HG03457 (cell line): ENCODE results near the gene DRGX.

Experiments used
- ATAC-seq: cut with Tn5 transposase; IDR thresholded peaks from one replicate; pipeline ENCODE4 v1.9.1; 2021; ENCODE audit warnings: moderate number of reproducible peaks; ENCODE audit not compliant: unreplicated experiment

Gene DRGX

GRCh38 chr10:49408519-49409306 is 12.8 kb upstream of the DRGX start:
- no peak for ATAC-seq

GRCh38 chr10:49407552-49408137 is 11.8 kb upstream of the DRGX start:
- no peak for ATAC-seq

DNA sequence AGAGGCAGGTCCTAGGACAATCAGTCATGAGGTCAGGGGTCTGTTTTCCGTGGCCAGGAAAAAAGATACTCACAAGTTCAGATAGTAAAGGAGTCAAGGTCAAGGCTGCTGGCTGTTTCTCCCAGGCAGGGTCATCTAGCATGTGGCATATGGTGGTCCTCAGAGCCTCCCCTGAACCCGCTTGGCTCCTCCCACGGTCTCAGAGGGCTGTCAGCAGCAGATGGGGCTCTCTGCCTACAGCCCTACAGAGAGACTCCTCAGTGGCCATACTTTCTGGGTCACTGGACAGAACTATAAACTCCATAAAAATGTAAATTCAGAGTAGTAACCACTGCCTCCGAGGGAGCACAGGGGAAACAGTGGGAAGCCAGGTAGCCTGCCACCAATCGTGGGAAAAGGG is 11.3 kb upstream of the DRGX start:
- ATAC-seq = no peak

GRCh38 chr10:49404321-49404878 is 8.5 kb upstream of the DRGX start:
- ATAC-seq = no peak

DNA sequence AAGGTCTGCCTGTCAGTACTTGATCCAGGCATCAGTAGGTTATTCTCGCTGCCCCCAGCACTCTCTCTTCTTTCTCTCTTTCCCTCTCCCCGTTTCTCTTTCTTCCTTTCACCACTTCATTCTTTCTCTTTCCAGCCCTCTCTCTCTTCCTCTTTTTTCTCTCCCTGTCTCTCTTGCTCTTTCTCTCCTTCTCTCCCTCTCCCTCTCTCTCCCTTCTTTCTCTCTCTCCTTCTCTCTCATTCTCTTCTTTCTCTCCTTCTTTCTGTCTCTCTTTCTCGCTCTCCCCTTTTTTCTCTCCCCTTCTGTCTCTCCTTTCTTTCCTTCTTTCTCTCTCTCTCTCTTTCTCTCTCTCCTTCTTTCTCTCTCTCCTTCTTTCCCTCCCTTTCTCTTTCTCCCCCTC is 7.5 kb upstream of the DRGX start:
- no peak for ATAC-seq

- ATAC-seq = no peak
Measured at GRCh38 chr10:49400365-49400764, 4.5 kb upstream of the DRGX start.

DNA sequence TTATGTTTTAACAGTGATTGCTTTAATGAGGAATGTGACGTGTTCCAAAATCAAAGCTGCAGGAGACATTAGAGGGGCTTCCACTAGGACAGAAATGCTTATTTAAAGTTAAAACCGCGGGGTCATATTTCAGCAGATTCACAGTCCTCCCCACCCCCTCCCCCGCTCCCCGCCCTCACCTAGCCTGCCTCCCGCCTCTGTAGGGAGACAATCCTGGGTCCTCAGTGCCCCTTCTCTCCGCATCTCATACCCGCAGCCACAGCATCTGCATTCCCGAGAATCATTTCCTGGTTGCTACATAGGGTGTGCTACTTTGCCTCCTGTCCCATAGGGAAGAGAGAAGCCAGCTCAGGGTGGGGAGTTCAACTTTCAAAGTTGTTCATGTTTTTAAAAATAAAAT is 3.1 kb upstream of the DRGX start:
- ATAC-seq = no peak

- no peak for ATAC-seq
Measured at GRCh38 chr10:49398000-49398861, 2.3 kb upstream of the DRGX start.

GRCh38 chr10:49397036-49397999 is 1.4 kb upstream of the DRGX start:
- ATAC-seq = no peak

GRCh38 chr10:49396666-49396999 is 744 bp upstream of the DRGX start:
- ATAC-seq = no peak

DNA sequence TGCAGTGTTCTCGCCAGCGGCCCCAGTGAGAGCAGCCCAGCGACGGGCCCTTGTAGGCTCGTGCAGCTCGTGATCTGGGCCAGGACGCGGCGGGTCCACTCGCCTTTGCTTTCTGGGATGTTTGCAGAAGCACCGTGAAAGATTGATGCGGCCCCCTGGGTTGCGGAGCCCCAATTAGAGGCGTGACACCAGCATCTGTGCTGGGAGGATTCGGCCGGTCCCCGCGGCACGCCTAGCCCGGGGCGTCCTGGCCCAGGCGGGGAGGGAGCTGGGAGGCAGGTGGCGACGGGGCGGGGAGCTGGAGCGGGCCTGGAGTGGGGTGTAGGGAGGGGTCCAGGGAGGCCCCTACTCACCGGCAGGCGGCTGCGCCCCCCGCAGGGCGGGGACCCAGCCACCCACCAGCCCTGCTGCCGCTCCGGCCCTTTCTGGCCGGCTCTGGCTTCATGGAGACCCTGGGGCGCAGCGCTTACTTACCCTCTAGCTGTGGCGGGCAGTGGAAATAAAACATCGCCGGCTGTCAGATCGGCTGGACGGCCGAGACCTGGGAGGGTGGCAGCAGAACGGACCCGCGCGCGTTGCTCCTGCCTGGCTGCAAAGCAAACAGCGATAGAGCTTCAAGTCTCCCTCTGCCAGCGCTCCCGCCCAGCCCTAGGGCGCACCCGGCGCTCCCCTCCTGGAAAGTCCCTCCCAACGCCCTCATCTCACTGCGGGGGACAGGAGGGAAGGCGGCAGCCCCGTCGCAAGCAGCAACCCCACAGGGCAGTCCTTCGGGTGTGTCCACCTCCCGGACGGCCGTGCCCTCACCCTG is 752 bp downstream of the DRGX start:
- no peak for ATAC-seq

GRCh38 chr10:49393757-49394156 is 2.1 kb downstream of the DRGX start:
- ATAC-seq = no peak

DNA sequence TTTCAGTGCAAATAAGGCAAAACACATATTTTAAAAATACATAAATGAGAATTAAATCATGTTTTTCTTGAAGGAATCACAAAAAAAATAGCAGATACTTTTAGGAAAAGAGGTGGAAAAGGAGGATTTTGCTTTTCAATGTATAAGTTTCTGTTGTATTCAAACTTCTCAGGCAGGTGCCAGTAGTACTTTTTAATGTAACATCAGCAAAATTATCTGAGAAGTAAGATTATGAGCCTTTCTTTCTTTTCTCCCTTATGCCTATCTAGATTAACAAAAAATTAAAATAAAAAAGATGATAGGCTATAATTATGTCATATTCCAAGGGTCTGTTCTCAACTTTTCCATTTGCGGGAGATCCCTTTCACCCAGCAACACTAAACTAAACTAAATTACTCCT is 2.6 kb downstream of the DRGX start:
- ATAC-seq = no peak

DNA sequence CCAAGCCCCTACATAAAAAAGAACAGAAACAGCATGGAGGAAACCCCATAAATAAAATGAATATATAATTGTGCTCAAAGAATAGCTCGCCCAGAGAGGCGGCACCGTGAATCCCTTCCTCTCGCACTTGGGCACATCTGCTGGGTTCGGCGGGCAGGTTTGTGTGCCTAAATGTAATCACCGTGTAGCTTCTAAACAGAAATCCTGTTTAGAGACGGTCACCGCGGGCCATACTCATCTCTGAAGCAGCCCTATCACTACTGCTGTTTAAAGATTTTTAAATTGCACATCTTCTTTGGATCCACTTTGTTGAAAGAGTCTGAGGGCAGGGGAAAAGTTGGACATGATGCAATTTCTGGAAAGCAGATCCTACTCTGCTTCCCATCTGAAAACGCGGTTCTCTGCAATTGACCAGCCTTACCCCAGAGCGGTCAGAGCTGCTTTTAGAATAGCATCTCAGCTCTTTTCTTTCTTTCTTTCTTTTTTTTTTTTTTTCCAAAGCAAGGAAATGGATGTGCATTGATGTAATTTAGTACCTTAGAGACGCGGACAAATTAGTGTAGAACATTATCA is 6.4 kb downstream of the DRGX start:
- no peak for ATAC-seq

DNA sequence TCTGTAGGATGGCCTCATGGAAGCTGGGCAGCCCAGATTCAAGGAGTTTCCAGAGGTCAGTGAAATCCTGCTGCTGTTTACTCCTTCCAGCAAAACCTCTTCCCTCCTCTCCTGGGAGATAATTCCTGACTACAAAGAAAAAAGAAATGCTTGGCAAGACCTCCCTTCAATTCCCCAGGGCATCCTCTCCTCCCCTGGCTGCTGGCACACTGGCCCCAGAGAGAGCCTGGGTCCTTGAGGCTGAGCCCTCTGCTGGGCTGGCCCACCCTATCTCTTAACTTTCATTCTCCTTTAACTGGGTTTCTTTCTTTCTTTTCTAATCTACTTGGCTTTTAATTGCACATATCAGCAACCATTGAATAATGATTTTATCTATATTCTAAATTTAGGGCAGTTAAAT is 7.7 kb downstream of the DRGX start:
- ATAC-seq = no peak

- ATAC-seq = no peak
Measured at GRCh38 chr10:49387071-49387470, 8.8 kb downstream of the DRGX start.

DNA sequence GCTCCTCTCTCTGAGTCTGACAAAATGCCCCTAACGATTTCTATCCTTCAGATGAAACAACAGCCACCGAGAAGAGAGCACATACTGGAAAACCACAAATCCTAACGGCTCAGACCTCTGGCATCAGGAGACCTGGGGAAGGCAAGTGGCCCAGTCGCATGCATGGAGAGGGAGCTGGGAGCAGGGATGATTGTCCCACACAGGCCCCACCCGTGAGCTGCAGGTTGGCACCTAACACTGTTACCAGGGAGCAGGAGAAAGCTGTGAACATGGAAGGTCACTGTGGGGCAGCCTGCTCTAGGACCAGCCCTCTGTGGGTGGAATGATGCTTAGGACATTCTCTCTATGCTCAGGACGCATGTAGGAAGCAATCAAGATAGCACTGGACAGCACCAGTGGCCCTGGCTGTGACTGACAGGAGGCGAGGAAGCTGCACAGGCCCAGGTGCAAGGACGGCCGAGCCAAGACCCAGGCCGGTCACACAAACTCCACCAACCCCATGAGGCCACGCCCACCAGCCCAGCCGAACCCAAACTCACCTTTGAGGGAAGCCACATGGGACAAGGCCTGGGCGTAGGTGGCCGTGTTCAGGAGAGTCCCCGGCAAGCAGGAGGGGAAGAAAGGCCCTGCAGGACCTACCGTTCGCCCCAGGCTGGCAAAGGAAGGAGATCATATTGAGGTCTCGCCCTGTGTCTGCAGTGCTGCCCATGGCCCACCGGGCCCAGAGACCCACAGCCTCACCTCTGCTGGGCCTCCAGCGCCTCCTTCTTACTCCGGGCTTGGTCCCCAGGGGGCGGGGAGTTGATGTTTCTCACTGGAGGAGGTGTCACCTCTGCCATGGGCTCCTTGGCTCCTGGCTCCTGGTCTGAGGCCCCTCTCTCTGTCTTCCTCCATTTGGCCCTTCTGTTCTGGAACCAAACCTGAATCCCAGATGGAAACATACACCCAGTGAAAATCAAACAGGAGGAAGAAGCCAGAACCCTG is 9.7 kb downstream of the DRGX start:
- ATAC-seq = no peak

GRCh38 chr10:49384268-49384953 is 11.5 kb downstream of the DRGX start:
- no peak for ATAC-seq
